HG03139 (cell line): ENCODE measurements around the gene PCYT2.

ENCODE experiments used
- ATAC-seq: cut with Tn5 transposase; IDR thresholded peaks from one replicate; pipeline ENCODE4 v1.9.1; 2021; ENCODE audit not compliant: unreplicated experiment

Gene PCYT2

GRCh38 chr17:81877569-81877968 lies 33.6 kb downstream of the PCYT2 start:
- no peak for ATAC-seq

DNA sequence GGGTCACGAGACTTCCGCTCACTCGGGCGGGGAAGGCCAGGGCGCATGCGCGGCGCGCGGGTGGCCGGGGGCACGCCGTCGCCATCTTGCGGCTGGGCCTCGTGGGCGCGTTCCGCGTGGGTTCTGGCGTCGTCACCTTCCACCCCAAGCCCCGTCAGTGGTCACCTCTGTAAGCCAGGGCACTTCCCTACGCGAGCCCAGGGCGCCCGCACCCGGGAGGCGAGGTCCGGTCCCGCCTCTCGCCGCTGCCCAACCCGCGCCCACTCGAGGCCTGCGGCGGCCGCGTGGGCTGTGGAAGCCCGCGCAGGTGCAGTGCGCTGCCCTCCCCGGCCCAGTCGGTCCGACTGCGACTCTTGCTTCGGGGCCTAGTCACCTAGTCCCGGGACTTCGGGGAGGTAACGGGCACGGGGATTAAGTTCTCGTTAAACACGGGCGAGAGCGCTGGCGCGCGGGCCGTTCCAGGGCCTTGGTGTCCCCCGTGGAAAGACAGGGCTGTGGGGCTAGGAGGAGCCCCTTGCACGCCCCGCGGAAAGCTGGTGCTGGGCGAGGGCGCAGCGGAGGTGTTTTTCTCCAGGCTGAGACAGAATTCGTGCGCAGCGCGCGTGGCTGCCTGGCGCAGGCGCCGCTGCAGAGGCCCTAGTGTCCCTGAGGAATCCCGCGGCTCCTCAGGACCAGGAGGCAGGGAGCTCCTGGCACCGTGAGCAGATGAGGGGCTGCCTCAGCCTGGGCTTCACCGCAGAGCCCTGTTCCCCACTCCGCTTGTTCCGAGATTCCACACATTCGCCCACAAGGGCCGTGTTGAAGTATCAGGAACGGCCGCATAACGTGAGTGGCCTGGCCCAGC lies 39.6 kb downstream of the PCYT2 start:
- ATAC-seq: peak; percentile 47

DNA sequence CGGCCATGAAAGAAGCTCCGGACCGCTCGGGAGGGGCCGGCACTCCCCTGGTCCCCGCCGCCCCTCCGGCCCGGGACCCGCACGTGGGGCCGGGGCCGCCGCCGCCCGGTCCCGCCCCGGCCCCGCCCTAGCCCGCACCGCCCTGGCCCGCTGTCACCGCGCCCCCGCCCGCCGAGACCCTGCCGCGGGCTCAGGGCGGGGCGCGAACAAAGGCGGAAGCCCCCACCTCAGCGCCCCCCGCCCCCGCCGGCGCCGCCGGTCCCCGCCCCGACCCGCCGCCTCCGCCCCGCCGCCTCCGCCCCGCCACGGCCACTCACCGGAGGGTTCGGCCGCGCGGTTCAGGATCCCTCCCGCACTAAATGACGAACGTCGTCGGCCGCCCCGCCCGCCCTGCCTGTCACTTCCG lies 40.2 kb downstream of the PCYT2 start, which contains the start of gene ARHGDIA:
TSS of gene ARHGDIA (minus strand) at position 357 of the 406 bp plus-strand sequence. CDS start 1,407 bp downstream, outside the sequence.
- no peak for ATAC-seq

GRCh38 chr17:81870131-81870980 lies 40.8 kb downstream of the PCYT2 start:
- no peak for ATAC-seq

GRCh38 chr17:81869221-81870130 lies 41.7 kb downstream of the PCYT2 start:
- ATAC-seq: no peak

GRCh38 chr17:81868674-81869220 lies 42.5 kb downstream of the PCYT2 start:
- ATAC-seq: no peak

- ATAC-seq: no peak
These were observed 43.1 kb downstream of the PCYT2 start for GRCh38 chr17:81867991-81868673.

- no peak for ATAC-seq
These were observed 43.8 kb downstream of the PCYT2 start for GRCh38 chr17:81867170-81867990.

DNA sequence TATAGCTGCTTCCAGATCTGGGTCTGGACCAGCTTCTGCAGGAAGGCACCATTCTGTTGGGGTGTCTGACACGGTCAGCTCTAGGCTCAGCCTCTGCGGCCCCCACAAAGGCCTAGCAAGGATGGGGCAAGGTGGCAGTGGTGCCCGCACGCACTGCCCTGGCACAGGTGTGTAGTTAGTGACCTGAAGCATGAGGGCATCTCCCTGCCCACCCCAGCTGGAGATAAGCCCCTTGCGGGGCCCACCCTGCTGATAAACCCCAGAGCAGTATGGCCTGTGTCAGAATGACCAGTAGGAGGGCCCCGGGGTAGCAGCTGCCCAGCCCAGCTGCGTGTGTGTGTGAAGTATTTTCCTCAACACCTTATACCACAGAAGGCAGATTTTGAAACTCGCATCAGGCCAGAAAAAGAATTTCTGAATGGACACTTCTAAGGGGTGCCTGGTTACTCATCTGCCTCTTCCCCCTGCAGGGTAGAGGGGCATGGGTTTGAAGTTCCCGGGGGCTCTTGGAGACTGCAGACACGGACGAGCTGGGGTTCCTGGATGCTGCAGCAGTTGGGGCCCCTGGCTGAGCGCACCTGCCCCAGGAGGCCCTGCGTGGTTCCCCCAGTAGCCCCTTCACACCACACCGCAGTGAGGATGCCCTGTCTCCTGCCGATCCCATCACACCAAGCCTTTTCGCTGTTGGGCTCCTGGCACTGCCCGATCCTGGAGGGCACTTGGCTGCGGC lies 44.6 kb downstream of the PCYT2 start:
- ATAC-seq: no peak

- no peak for ATAC-seq
These were observed 45.3 kb downstream of the PCYT2 start for GRCh38 chr17:81865733-81866439.

DNA sequence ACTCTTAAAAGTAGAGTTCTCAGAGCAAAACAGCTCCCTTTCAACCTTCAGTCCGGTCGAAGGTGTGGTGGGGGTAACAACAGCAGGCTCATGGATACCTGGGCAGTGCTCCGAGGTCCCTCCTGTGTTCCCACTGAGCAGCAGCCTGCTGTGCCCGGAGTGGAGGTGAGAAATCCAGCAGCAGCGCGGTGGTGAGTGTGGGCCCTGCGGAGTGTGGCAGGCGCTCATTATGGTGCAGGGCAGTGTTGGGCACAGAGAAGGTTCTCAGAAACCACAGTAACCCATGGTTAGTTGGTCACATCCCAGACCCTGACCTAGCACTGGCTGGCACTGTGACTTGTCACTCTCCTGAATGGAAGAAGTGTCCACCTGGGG lies 45.9 kb downstream of the PCYT2 start:
- ATAC-seq: no peak

DNA sequence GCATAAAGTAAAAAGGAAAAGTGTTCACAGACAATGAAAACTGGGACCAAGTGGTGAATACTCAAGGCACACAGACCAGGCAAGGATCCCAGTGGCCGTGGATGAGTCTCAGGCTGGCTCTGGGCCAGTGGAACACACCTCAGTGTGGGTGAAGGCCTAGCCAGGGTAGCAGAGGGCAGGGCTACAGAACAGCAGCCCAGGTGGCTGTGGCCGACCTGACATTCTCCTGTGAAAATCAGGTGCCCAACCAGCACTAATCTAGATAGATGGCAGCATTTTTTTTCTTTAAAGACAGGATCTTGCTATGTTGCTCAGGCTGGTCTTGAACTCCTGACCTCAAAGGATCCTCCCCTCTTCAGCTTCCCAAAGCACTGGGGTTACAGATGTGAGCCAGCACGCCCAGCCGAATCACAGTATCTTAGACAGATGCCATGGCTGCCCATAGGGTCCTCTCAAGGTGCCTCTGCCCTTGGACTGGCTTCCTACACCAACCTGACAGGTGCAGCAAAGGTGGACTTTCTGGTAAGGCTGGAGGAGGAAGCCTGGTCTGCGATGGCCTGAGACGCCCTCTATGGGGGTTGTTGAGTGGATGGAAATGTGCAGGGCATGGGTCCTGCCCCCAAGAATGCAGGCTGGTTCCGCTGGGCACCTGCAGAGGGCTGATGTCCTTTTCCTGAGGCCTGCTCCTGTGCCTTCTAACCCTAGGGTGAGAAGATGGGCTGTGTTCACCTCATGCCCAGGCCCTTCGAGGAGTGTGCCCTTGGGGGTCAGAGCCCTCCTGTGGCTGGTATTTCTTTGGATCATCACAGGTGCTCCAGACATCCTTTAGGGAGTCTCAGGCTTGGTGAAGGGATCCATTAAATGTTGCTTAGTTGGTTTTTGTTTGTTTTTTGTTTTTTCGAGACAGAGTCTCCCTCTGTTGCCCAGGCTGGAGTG lies 47.1 kb downstream of the PCYT2 start:
- ATAC-seq: no peak

DNA sequence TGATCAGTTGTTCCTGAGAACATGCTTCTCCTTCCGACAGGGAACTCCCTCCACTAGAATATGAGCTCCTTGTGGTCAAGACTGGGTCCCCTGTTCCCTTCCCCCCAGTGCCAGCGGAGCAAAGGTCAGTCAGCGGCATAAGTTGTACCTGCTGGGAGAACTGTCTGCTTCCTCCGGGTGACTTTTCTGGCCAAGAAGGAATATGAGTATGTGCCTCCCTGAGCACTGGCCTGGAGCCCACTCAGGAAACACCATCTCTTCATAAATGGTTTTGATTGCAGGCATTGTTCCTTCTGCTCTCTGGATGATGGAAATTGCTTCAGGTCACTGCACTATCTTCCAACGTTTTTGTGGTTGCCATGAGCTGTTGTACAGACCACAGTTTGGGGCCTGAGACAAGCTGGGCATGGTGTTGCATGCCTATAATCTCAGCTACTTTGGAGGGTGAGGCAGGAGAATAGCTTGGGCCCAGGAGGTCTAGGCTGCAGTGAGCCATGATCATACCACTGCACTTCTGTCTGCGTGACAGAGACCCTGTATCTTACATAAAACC lies 48.0 kb downstream of the PCYT2 start:
- ATAC-seq: no peak

DNA sequence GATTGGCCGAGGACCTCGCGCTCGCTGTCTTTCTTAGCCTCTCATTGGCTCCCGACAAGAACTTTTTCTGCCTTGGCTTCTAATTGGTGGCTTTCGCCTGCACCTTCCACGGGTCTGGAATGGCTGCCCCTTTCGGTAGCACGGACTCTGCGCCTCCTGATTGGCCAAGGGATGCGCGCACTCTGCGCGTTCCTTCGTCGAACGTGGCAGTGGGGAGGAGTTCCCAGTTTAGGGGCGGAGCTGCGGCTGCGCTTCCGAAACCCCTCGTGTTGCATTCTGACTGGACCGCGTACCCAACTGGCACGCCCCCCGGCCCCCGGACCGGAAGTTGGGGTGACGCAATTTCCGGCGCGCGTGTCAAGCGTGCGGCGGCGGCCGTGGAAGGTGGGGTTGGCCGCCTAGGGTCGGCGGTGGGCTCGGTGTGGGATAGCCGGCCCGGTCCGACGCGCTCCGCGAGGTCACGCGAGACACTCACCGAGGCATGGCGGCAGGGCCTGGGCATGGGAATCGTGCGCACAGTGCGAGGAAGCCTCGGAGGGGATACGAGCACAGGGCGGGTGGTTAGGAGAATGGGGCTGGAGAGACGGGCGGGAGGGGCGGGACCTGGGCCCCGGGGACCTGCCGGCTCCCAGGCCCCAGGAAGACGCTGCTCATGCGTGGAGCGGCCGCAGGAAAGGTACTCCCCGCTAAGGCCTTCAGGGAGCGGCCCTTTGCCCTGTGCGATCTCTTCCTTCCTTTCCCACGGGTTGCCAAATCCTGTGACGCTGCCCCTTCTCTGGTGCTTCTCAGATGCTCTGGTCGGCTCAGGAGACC lies 50.2 kb downstream of the PCYT2 start:
- ATAC-seq: peak; percentile 71

- no peak for ATAC-seq
These were observed 51.1 kb downstream of the PCYT2 start, which contains the start of gene P4HB for GRCh38 chr17:81859906-81860755. P4HB (minus strand) TSS chr17:81860535; CDS start chr17:81860471, 64 bp downstream.
